Effector memory CD4-positive, alpha-beta T cell (primary cell): ENCODE data around the gene KLF14.
A peak's percentile ranks its signal among the peaks of the same experiment; 100 is the strongest.
"Not testable (repeated sequence)": the region's sequence is repeated elsewhere in the genome, so short reads cannot be mapped to it uniquely, and the experiment has no call there.

ENCODE experiments used
- DNase-seq, 3 donors: peaks; one replicate each; pipeline ENCODE4 v3.0.0-alpha.2; 2020
- H3K27ac ChIP-seq: 2 replicates; pipeline ENCODE4 v1.7.0; 2013; ENCODE audit warnings: mild to moderate bottlenecking, low read length, moderate library complexity; ENCODE audit not compliant: insufficient read depth, poor library complexity, severe bottlenecking
- H3K27me3 ChIP-seq: replicated peaks from 2 replicates; pipeline ENCODE4 v1.7.0; 2013; ENCODE audit warnings: mild to moderate bottlenecking, low read length; ENCODE audit not compliant: insufficient read depth, control insufficient read depth, poor library complexity, severe bottlenecking
- H3K36me3 ChIP-seq: 2 replicates; pipeline ENCODE4 v1.7.0; 2013; ENCODE audit warnings: mild to moderate bottlenecking, low read length, moderate library complexity; ENCODE audit not compliant: control insufficient read depth, insufficient read depth
- H3K4me1 ChIP-seq: 2 replicates; pipeline ENCODE4 v1.7.0; 2013; ENCODE audit warnings: low read length, mild to moderate bottlenecking; ENCODE audit not compliant: control insufficient read depth, insufficient read depth, poor library complexity, severe bottlenecking
- H3K4me3 ChIP-seq: 2 replicates; pipeline ENCODE4 v1.7.0; 2013; ENCODE audit warnings: low read length, low read depth, mild to moderate bottlenecking; ENCODE audit not compliant: insufficient read depth, poor library complexity, severe bottlenecking
- H3K9me3 ChIP-seq: 2 replicates; pipeline ENCODE4 v1.7.0; 2013; ENCODE audit warnings: mild to moderate bottlenecking, low read length, moderate library complexity; ENCODE audit not compliant: control insufficient read depth
- total RNA-seq, 3 donors: gene quantifications; one replicate each; lab custom pipeline; 2026; lab: John Stamatoyannopoulos, UW

Gene KLF14
- 0 to 0.09 (median 0) reads per million in 3 donors for total RNA-seq

DNA sequence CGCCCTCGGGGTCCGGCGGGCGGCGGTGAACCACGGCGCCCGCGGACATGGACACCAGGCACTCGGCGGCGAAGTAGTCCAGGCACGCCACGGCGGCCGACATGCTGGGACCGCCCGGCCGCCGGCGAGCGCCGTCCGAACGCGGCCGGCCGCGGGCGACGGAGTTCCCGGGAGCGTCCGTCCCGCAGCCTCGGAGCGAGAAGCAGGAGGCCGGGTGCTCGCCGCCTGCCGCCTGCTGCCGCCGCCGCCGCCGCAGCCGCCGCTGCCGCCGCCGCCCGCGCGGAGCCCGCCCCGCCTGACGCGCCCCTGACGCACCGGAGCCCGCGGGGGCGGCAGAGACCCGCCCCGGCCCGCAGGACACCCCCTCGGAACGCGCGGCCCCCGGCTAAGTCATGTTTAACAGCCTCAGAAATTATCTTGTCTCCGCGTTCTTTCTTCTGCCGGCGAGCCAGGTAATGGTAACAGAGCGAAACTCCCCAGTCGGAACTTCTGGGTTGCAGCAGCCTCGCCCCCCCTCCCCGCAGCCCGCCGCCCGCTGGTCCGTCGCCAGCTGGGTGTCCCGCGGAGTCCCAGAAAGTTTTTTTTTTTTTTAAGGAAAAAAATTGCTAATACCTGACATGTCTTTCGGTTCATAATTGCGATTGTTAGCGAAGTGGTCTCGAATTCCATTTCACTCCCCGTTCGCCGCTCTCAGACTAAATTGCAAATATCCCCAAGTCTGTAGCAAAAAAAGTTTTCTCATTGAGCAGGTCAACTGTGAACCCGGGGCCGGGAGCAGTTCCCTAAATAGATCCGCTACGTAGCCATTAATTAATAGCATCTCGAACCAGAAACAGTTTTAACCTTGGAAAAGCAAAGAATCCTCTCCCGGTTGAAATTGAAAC lies at the start of gene KLF14:
TSS of gene KLF14 (minus strand) at position 277 of the 884 bp plus-strand sequence. CDS start at position 103, 174 bp downstream.
- no peak within 1 kb of the TSS for H3K27ac ChIP-seq
- no peaks in the 10 kb centered on the region for H3K9me3 ChIP-seq
- H3K4me3 ChIP-seq, result peak within 1 kb of the TSS; percentile 53
- no peaks in the 10 kb centered on the region for H3K36me3 ChIP-seq
- no peaks in the 10 kb centered on the region for H3K4me1 ChIP-seq
- H3K27me3 ChIP-seq, result peaks cover 51% of the 10 kb centered on the region
- DNase-seq, result peak in 2 of 3 donors; percentile 13 to 17

DNA sequence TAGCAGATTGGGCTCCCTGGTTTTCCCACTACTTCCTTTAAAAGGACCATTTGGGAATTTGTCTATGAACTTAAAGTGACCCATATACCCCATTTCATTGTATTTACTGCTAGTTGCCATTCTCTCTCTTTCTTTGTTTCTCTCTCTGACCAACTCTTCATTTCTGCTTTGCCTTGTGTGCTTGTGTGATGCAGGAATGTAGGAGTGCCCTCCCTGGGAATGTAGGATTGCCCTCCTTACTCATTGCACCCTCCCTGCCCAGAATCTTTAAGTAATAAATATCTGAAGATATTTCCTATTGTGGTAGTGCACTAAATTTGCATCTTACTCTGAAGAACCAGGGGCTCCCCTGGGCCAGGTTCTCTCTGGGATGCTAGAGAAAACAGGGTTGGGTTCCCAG lies 47.3 kb upstream of the KLF14 start:
- no peaks in the 10 kb centered on the region for H3K36me3 ChIP-seq
- no peaks in the 10 kb centered on the region for H3K27me3 ChIP-seq
- H3K4me1 ChIP-seq, result no peaks in the 10 kb centered on the region
- DNase-seq, result no peak
- H3K27ac ChIP-seq, result no peak overlapping the region
- H3K4me3 ChIP-seq, result no peak overlapping the region
- no peaks in the 10 kb centered on the region for H3K9me3 ChIP-seq

DNA sequence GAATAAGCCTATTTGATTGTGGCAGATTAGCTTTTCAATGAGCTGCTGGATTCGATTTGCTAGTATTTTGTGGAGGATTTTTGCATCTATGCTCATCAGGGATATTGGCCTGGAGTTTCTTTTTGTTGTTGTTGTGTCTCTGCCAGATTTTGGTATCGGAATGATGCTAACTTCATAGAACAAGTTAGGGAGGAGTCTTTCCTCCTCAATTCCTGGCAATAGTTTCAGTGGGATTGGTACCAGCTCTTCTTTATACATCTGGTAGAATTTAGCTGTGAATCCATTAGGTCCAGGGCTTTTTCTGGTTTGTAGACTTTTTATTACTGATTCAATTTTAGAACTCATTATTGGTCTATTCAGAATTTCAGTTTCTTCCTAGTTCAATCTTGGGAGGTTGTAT lies 43.4 kb upstream of the KLF14 start:
- H3K4me3 ChIP-seq, result no peak overlapping the region
- H3K4me1 ChIP-seq, result no peaks in the 10 kb centered on the region
- H3K27me3 ChIP-seq, result peaks cover 4% of the 10 kb centered on the region
- no peak overlapping the region for H3K27ac ChIP-seq
- no peaks in the 10 kb centered on the region for H3K9me3 ChIP-seq
- DNase-seq, result no peak
- no peaks in the 10 kb centered on the region for H3K36me3 ChIP-seq

DNA sequence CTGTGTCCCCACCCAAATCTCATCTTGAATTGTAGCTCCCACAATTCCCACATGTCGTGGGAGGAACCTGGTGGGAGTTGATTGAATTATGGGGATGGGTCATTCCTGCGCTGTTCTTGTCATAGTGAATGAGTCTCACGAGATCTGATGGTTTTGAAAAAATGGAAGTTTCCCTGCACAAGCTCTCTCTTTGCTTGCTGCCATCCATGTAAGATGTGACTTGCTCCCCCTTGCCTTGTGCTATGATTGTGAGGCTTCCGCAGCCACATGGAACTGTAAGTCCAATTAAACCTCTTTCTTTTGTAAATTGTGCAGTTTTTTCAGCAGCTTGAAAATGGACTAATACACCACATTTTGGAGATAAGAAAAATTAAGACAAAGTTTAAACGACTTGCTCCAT lies 38.4 kb upstream of the KLF14 start:
- not testable (repeated sequence) for H3K4me3 ChIP-seq, H3K9me3 ChIP-seq, H3K4me1 ChIP-seq, H3K27ac ChIP-seq, H3K27me3 ChIP-seq, H3K36me3 ChIP-seq, DNase-seq

DNA sequence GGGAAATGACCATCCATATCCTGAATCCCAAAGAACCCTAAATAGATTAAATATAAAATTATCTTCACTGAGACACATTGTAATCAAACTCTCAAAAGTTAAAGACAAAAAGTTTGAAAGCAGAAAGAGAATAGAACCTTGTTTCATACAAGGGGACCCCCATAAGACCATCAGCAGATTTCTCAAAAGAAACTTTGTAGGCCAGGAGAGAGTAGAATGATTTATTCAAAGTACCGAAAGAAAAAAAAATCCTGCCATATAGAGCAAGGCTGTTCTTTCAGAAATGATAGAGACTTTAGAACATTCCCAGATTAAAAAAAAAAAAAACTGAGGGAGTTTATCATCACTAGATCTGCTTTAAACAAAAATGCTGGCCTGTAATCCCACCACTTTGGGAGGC lies 34.8 kb upstream of the KLF14 start:
- DNase-seq, result no peak
- Histone ChIP-seq H3K4me3 (no peak overlapping the region), H3K27ac (no peak overlapping the region), H3K4me1 (no peaks in the 10 kb centered on the region), H3K9me3 (no peaks in the 10 kb centered on the region), H3K36me3 (no peaks in the 10 kb centered on the region), H3K27me3 (no peaks in the 10 kb centered on the region)

DNA sequence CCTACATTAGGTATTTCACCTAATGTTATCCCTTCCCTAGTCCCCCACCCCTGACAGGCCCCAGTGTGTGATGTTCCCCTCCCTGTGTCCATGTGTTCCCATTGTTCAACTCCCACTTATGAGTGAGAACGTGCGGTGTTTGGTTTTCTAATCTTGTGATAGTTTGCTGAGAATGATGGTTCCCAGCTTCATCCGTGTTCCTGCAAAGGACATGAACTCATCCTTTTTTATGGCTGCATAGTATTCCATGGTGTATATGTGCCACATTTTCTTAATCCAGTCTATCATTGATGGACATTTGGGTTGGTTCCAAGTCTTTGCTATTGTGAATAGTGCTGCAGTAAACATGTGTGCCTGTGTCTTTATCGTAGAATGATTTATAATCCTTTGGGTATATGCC lies 30.6 kb upstream of the KLF14 start:
- not testable (repeated sequence) for H3K4me3 ChIP-seq, H3K36me3 ChIP-seq, H3K27ac ChIP-seq, H3K27me3 ChIP-seq, DNase-seq, H3K4me1 ChIP-seq, H3K9me3 ChIP-seq

DNA sequence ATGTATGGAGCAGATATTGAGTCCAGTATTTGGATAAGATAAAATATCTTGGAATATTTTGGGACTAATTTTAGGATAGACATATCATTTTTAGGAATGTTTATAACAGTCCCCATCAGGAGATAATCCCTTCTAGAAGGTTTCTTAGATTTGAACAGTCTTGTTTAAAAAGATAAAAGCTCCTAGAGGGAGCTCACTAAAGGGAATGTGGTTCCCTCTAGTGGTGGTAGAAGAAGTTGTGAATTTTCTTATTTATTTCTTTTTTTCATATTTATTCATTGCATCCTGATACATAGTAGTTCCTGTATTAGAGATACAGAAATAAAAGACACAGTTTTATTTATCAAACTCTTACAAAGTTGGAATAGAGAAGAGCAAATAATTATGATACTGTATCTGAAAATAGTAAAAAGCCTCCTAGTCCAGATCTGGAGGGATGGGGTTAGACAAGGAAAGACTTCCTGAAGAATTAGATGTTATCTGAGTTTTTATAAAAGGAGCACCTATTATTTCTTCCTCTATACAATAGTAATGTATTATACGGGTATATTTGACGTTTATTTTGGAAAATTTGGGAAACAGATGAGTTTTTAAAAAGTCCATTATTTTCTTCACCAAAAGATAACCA lies 24.5 kb upstream of the KLF14 start:
- no peak for DNase-seq
- Histone ChIP-seq H3K4me1 (no peaks in the 10 kb centered on the region), H3K27ac (no peak overlapping the region), H3K36me3 (no peaks in the 10 kb centered on the region), H3K9me3 (no peaks in the 10 kb centered on the region), H3K27me3 (no peaks in the 10 kb centered on the region), H3K4me3 (no peak overlapping the region)

DNA sequence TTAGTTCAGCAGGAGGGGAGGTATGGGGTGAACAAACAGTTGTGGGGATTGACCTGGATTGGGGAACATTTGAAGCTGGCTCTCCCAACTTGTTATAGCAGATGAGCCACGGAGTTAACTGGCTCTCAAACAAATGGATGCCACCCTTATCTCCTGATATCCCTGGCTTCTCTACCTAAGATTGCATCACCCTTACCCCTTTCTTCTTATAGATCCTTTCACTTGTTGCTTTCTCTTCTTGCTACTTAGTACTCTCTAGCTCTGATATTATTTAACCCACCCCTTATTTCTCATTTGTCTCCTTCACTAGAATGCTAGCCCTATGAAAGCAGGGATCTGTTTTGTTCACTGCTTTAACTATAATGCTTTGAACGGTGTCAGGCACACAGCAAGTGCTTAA lies 22.3 kb upstream of the KLF14 start:
- no peak for DNase-seq
- no peaks in the 10 kb centered on the region for H3K27me3 ChIP-seq
- no peaks in the 10 kb centered on the region for H3K9me3 ChIP-seq
- no peak overlapping the region for H3K27ac ChIP-seq
- H3K4me1 ChIP-seq, result no peaks in the 10 kb centered on the region
- H3K36me3 ChIP-seq, result no peaks in the 10 kb centered on the region
- no peak overlapping the region for H3K4me3 ChIP-seq

DNA sequence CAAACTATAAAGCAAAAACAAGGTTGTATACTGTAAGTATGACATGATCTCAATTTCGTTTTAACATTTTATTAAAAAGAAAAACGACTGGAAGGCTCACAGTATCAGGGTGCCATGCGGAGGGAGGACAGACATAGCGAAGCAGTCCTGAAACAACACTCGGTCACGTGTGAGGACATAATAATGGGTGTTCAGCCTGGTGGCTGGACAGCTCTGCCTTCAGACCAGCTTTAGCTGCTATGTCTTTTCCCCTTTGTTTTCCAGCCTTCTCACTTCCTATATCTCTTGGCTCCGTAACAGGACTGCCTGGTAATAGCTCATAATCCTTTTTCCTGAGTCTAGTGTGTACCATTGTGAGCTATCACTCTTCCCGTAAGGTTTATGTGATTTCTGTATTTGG lies 18.4 kb upstream of the KLF14 start:
- no peak overlapping the region for H3K4me3 ChIP-seq
- DNase-seq, result no peak
- H3K27ac ChIP-seq, result no peak overlapping the region
- no peaks in the 10 kb centered on the region for H3K27me3 ChIP-seq
- no peaks in the 10 kb centered on the region for H3K4me1 ChIP-seq
- no peaks in the 10 kb centered on the region for H3K36me3 ChIP-seq
- no peaks in the 10 kb centered on the region for H3K9me3 ChIP-seq

DNA sequence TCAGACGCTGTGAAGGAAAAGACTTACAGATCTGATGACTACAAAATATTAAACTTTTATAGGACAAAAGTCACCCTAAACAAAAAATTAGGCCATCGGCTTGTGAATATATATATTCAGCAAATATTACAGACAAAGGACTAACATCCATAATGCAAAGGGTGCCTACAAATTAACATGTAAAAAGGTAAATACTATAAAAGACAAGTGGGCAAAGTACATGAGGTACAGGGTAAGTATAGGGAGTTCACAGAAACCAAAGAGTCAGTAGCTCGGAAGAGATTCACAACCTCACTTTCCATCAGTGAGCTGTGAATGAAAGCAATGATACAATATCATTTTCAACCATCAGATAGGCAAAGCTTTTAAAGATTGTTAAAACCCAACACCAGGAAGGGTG lies 16.7 kb upstream of the KLF14 start:
- no peaks in the 10 kb centered on the region for H3K9me3 ChIP-seq
- no peak overlapping the region for H3K27ac ChIP-seq
- H3K4me3 ChIP-seq, result no peak overlapping the region
- H3K4me1 ChIP-seq, result no peaks in the 10 kb centered on the region
- H3K27me3 ChIP-seq, result peaks cover 2% of the 10 kb centered on the region
- H3K36me3 ChIP-seq, result no peaks in the 10 kb centered on the region
- no peak for DNase-seq
